NCI-H1048 (cell line): Measurements from ENCODE around the gene MAP2K7.
"Not testable (repeated sequence)": the region's sequence is repeated elsewhere in the genome, so short reads cannot be mapped to it uniquely, and the experiment has no call there.

Experiments used
- DNase-seq: peaks from one replicate; lab custom pipeline; 2025; lab: John Stamatoyannopoulos, UW

Gene MAP2K7

GRCh38 chr19:7919610-7920518 lies 16.2 kb downstream of the MAP2K7 start, which contains the start of gene SNAPC2:
SNAPC2 (plus strand) TSS chr19:7920338; CDS start chr19:7920367, 29 bp downstream.
- peak; percentile 82 for DNase-seq

GRCh38 chr19:7920519-7921301 lies 17.0 kb downstream of the MAP2K7 start:
- peak; percentile 94 for DNase-seq

- no peak for DNase-seq
Observed at GRCh38 chr19:7921302-7921966, 17.8 kb downstream of the MAP2K7 start.

- DNase-seq: no peak
Observed at GRCh38 chr19:7921967-7922835, 18.5 kb downstream of the MAP2K7 start.

GRCh38 chr19:7922836-7923195 lies 19.1 kb downstream of the MAP2K7 start:
- no peak for DNase-seq

GRCh38 chr19:7923295-7924191 lies 19.9 kb downstream of the MAP2K7 start:
- DNase-seq: no peak

GRCh38 chr19:7924241-7924640 lies 20.6 kb downstream of the MAP2K7 start:
- no peak for DNase-seq

GRCh38 chr19:7924651-7925170 lies 21.0 kb downstream of the MAP2K7 start:
- no peak for DNase-seq

- DNase-seq: no peak
Observed at GRCh38 chr19:7925171-7925851, 21.6 kb downstream of the MAP2K7 start.

GRCh38 chr19:7926021-7926726 lies 22.5 kb downstream of the MAP2K7 start, which contains the start of gene CTXN1:
CTXN1 (minus strand) TSS chr19:7926135; CDS start chr19:7925538, 597 bp downstream.
- DNase-seq: peak; percentile 12

GRCh38 chr19:7926727-7927604 lies 23.3 kb downstream of the MAP2K7 start:
- DNase-seq: no peak

- no peak for DNase-seq
Observed at GRCh38 chr19:7927605-7928333, 24.1 kb downstream of the MAP2K7 start.

GRCh38 chr19:7928334-7928706 lies 24.6 kb downstream of the MAP2K7 start:
- no peak for DNase-seq

GRCh38 chr19:7928741-7929701 lies 25.3 kb downstream of the MAP2K7 start:
- DNase-seq: peak; percentile 18

GRCh38 chr19:7930030-7930429 lies 26.4 kb downstream of the MAP2K7 start:
- not testable (repeated sequence) for DNase-seq

- DNase-seq: no peak
Observed at GRCh38 chr19:7930765-7931164, 27.1 kb downstream of the MAP2K7 start.
